NOMO-1 treated with dmso at 0.1 percent for 144 hours (cell line): ENCODE measurements around the gene LATS2.

Experiments used
- DNase-seq: peaks from one replicate; lab custom pipeline; 2025; ENCODE audit not compliant: unreplicated experiment; lab: John Stamatoyannopoulos, UW

The LATS2 gene

GRCh38 chr13:21048901-21049698 is 12.3 kb downstream of the LATS2 start:
- DNase-seq = no peak

GRCh38 chr13:21047591-21048282 is 13.6 kb downstream of the LATS2 start:
- no peak for DNase-seq

GRCh38 chr13:21047087-21047486 is 14.3 kb downstream of the LATS2 start:
- DNase-seq = no peak

GRCh38 chr13:21046203-21046602 is 15.2 kb downstream of the LATS2 start:
- DNase-seq = no peak

- no peak for DNase-seq
Measured at GRCh38 chr13:21045100-21045499, 16.3 kb downstream of the LATS2 start.

GRCh38 chr13:21043898-21044297 is 17.5 kb downstream of the LATS2 start:
- DNase-seq = no peak

GRCh38 chr13:21040120-21040826 is 21.1 kb downstream of the LATS2 start:
- DNase-seq = no peak

- no peak for DNase-seq
Measured at GRCh38 chr13:21039097-21039800, 22.1 kb downstream of the LATS2 start.

- no peak for DNase-seq
Measured at GRCh38 chr13:21037656-21038055, 23.7 kb downstream of the LATS2 start.

- DNase-seq = no peak
Measured at GRCh38 chr13:21035498-21035897, 25.9 kb downstream of the LATS2 start.

GRCh38 chr13:21034603-21035191 is 26.7 kb downstream of the LATS2 start:
- no peak for DNase-seq

- DNase-seq = no peak
Measured at GRCh38 chr13:21033856-21034602, 27.4 kb downstream of the LATS2 start.

- no peak for DNase-seq
Measured at GRCh38 chr13:21033212-21033840, 28.1 kb downstream of the LATS2 start.

- DNase-seq = no peak
Measured at GRCh38 chr13:21032656-21033055, 28.7 kb downstream of the LATS2 start.

- DNase-seq = no peak
Measured at GRCh38 chr13:21031594-21032275, 29.7 kb downstream of the LATS2 start.

- DNase-seq = no peak
Measured at GRCh38 chr13:21025539-21025938, 35.8 kb downstream of the LATS2 start.

GRCh38 chr13:21022056-21022979 is 39.1 kb downstream of the LATS2 start:
- DNase-seq = no peak

GRCh38 chr13:21020581-21020980 is 40.8 kb downstream of the LATS2 start:
- DNase-seq = no peak
